GM18508 (cell line): ENCODE data around the gene CDC37L1.
"Not testable (repeated sequence)": the region's sequence is repeated elsewhere in the genome, so short reads cannot be mapped to it uniquely, and the experiment has no call there.

Experiments
- ATAC-seq: cut with Tn5 transposase; IDR thresholded peaks from one replicate; pipeline ENCODE4 v1.9.1; 2021; ENCODE audit warnings: moderate number of reproducible peaks; ENCODE audit not compliant: insufficient read depth, unreplicated experiment

The CDC37L1 gene

DNA sequence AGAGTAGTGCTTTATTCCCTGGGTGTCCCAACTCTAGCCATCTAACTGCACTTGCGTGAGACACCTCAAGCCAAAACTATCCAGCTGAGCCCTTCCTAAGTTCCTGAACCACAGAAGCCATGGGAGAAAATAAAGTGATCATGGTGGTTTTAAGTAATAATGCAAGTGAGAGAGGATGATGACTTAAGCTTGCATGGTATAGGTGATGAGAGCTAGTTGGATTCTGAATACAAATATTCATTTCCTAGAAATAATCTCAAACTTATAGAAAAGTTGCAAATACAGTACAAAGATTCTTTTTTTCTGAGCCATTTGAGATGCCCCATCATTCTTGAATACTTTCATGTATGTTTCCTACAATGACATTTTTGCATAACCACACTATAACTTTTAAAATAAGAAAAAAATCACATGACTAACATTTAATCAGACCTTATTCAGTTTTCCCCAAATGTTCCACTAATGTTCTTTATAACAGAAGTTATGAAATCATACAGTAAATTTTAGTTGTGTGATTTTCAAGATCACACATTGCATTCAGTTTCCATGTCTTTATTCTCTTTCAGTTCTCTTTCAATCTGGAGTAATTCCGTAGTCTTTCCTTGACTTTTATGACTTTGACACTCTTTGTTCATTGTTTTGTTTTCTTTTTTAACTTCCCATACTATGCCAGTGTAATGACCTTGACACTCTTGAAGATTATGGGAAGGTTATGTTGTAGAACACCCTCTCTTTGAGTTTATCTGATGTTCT lies 67.1 kb downstream of the CDC37L1 start:
- no peak for ATAC-seq

DNA sequence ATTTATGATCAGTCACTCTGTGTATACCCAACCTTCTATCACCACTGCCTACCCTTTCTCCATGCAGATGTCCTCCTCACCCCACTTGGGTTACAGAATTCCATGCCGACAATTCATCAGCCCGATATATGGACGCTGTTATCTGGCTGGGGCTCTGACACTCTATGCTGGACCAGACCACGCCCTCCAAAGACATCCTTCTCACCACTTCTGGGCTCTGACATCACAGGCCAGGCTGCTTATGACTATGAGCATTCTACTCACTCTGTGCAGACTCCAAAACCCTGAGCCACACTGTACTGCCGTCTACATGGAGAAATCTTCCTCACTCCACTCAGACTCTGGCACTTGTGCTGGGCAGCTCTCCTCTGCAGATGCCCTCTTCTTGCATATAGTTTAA lies 69.2 kb downstream of the CDC37L1 start:
- ATAC-seq = no peak

DNA sequence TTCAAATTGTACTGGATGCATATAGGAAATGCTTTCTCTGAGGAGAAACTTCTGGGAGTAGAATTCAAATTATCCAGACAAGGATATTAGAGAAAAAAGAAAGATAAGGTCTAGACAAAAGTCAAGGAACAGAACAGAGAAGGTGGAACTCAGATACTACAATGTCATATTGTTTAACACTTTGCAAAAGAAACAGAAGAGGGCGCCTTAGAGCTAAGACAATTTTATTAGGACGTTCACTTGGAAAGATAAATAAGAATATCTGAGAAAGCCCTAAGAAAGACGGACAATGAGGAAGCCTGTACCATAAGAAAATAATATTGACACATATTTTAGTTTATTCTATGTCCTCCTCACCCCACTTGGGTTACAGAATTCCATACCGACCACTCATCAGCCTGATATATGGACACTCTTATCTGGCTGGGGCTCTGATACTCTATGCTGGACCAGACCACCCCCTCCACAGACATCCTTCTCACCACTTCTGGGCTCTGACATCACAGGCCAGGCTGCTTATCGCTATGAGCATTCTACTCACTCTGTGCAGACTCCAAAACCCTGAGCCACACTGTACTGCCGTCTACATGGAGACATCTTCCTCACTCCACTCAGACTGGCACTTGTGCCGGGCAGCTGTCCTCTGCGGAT lies 70.8 kb downstream of the CDC37L1 start:
- no peak for ATAC-seq

DNA sequence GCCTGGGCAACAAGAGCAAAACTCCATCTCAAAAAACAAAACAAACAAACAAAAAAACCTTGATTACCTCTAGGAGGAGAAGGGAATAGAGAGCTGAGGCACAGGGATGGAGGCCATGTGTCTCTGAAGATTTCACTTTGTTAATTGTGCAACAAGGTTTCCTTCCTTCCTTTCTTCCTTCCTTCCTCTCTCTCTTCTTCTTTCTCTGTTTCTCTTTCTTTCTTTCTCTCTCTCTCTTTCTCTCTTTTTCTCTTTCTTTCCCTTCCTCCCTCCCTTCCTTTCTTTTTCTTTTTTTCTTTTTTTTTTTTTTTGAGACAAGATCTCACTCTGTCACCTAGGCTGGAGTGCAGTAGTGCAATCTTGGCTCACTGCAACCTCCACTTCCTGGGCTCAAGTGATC lies 75.2 kb downstream of the CDC37L1 start:
- not testable (repeated sequence) for ATAC-seq

DNA sequence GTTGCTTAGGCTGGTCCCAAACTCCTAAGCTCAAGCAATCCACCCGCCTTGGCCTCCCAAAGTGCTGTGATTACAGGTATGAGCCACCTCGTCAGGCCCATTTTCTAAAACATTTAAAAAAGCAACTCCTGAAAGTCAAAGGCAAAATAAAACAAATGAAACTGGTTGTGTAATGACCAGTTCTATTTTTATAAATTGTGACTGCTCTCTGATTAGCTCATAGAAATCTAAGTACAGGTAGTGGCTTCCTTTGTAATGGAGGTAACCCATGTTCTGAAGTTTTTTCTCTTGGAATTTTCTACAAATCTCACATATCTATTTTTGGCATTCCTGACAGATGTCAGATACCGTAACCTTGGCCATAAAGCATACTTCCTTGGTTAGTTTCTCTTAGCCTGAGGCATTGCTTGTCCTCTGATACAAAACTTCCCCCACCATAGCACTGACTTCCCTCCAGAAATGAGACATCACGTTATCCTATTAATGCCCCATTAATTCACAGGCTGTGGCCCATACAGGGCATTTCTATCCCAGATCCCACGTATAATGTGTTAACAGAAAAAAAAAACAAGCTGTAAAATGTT lies 75.7 kb downstream of the CDC37L1 start:
- no peak for ATAC-seq

DNA sequence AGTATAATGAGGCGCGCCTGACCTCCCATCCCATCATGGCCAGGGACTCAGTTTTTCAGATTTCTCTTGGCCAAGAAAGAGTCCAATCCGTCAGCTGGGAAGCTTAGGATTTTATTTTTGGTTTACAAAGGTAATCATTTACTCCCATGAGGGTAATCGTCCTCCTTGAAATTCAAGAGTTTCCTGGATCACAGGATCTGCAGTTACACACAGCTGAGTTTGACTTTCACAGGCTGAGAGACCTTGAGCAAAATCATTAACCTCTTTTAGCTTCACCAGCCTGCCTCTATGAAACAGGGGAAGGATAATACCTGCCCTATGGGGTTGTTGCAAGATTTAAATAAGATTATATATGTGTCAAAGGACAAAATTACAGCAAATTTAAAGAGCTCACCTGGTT lies 77.1 kb downstream of the CDC37L1 start:
- ATAC-seq = no peak
